ENCODE measurements around the gene C2CD3. TPM values are rescaled to one million over a fixed set of nuclear protein-coding genes. Genes with fewer than 3 reads are reported as not detected.

C2CD3 gene
- total RNA-seq, 2 experiments from 2014 or later: 24.9 to 25.3 TPM

GRCh38 chr11:74004759-74005615, 165.8 kb downstream of the C2CD3 start:
- DNase-seq: peak; percentile 81
- H3K27me3 Mint-ChIP-seq: no peaks in the 10 kb centered on the region
- H3K36me3 Mint-ChIP-seq: peaks cover 22% of the 10 kb centered on the region
- H3K9me3 Mint-ChIP-seq: no peaks in the 10 kb centered on the region
- peak overlapping the region; percentile 94 for H3K27ac Mint-ChIP-seq
- peak overlapping the region; percentile 70 for H3K4me3 Mint-ChIP-seq
- H3K4me1 Mint-ChIP-seq: peaks cover 60% of the 10 kb centered on the region

- Mint-ChIP-seq H3K9me3 (no peaks in the 10 kb centered on the region), H3K36me3 (peaks cover 21% of the 10 kb centered on the region), H3K4me3 (no peak overlapping the region), H3K27ac (no peak overlapping the region), H3K4me1 (peaks cover 62% of the 10 kb centered on the region), H3K27me3 (no peaks in the 10 kb centered on the region)
- no peak for DNase-seq
These were observed 166.6 kb downstream of the C2CD3 start for GRCh38 chr11:74004046-74004695.

GRCh38 chr11:74002832-74003231, 168.0 kb downstream of the C2CD3 start:
- Mint-ChIP-seq H3K27ac (no peak overlapping the region), H3K4me1 (peaks cover 56% of the 10 kb centered on the region), H3K4me3 (no peak overlapping the region)

GRCh38 chr11:74001822-74002286, 168.9 kb downstream of the C2CD3 start:
- H3K4me1 Mint-ChIP-seq: peaks cover 59% of the 10 kb centered on the region
- no peaks in the 10 kb centered on the region for H3K9me3 Mint-ChIP-seq
- H3K4me3 Mint-ChIP-seq: no peak overlapping the region
- no peak for DNase-seq
- H3K27ac Mint-ChIP-seq: no peak overlapping the region
- H3K36me3 Mint-ChIP-seq: peaks cover 20% of the 10 kb centered on the region
- H3K27me3 Mint-ChIP-seq: no peaks in the 10 kb centered on the region

More at GRCh38 chr11:74002832-74003231, 168.0 kb downstream of the C2CD3 start:
- H3K9me3 Mint-ChIP-seq: no peaks in the 10 kb centered on the region
- H3K27me3 Mint-ChIP-seq: no peaks in the 10 kb centered on the region
- H3K36me3 Mint-ChIP-seq: peaks cover 20% of the 10 kb centered on the region
- DNase-seq: no peak

GRCh38 chr11:74000307-74001133, 170.3 kb downstream of the C2CD3 start:
- no peaks in the 10 kb centered on the region for H3K9me3 Mint-ChIP-seq
- DNase-seq: no peak
- peaks cover 20% of the 10 kb centered on the region for H3K36me3 Mint-ChIP-seq
- H3K27ac Mint-ChIP-seq: peak overlapping the region; percentile 12
- H3K27me3 Mint-ChIP-seq: no peaks in the 10 kb centered on the region
- H3K4me3 Mint-ChIP-seq: no peak overlapping the region
- H3K4me1 Mint-ChIP-seq: peaks cover 60% of the 10 kb centered on the region

GRCh38 chr11:73999581-74000306, 171.1 kb downstream of the C2CD3 start:
- Mint-ChIP-seq H3K4me1 (peaks cover 60% of the 10 kb centered on the region), H3K9me3 (no peaks in the 10 kb centered on the region), H3K36me3 (peaks cover 17% of the 10 kb centered on the region), H3K27ac (peak overlapping the region; percentile 26), H3K4me3 (no peak overlapping the region), H3K27me3 (no peaks in the 10 kb centered on the region)
- no peak for DNase-seq

GRCh38 chr11:73998846-73999575, 171.8 kb downstream of the C2CD3 start:
- H3K4me3 Mint-ChIP-seq: no peak overlapping the region

GRCh38 chr11:73997120-73997770, 173.6 kb downstream of the C2CD3 start:
- no peak for DNase-seq
- Mint-ChIP-seq H3K36me3 (peaks cover 8% of the 10 kb centered on the region), H3K4me3 (no peak overlapping the region), H3K27ac (peak overlapping the region; percentile 17), H3K4me1 (peaks cover 63% of the 10 kb centered on the region), H3K27me3 (no peaks in the 10 kb centered on the region), H3K9me3 (no peaks in the 10 kb centered on the region)

More at GRCh38 chr11:73998846-73999575, 171.8 kb downstream of the C2CD3 start:
- H3K9me3 Mint-ChIP-seq: no peaks in the 10 kb centered on the region
- peaks cover 62% of the 10 kb centered on the region for H3K4me1 Mint-ChIP-seq
- H3K27me3 Mint-ChIP-seq: no peaks in the 10 kb centered on the region
- DNase-seq: no peak
- peaks cover 17% of the 10 kb centered on the region for H3K36me3 Mint-ChIP-seq
- H3K27ac Mint-ChIP-seq: peak overlapping the region; percentile 31

GRCh38 chr11:73996161-73996747, 174.5 kb downstream of the C2CD3 start:
- Mint-ChIP-seq H3K36me3 (peaks cover 7% of the 10 kb centered on the region), H3K27ac (peak overlapping the region; percentile 95), H3K27me3 (no peaks in the 10 kb centered on the region), H3K4me1 (peaks cover 73% of the 10 kb centered on the region), H3K4me3 (peak overlapping the region; percentile 75), H3K9me3 (no peaks in the 10 kb centered on the region)
- DNase-seq: no peak

GRCh38 chr11:73995731-73996130, 175.1 kb downstream of the C2CD3 start:
- Mint-ChIP-seq H3K4me1 (peaks cover 74% of the 10 kb centered on the region), H3K9me3 (no peaks in the 10 kb centered on the region), H3K27ac (peak overlapping the region; percentile 95), H3K27me3 (no peaks in the 10 kb centered on the region), H3K4me3 (peak overlapping the region; percentile 75), H3K36me3 (peaks cover 5% of the 10 kb centered on the region)
- no peak for DNase-seq

GRCh38 chr11:73995247-73995646, 175.6 kb downstream of the C2CD3 start:
- H3K4me3 Mint-ChIP-seq: peak overlapping the region; percentile 75
- peak overlapping the region; percentile 95 for H3K27ac Mint-ChIP-seq

GRCh38 chr11:73991471-73992006, 179.3 kb downstream of the C2CD3 start:
- H3K27ac Mint-ChIP-seq: peak overlapping the region; percentile 58
- no peak overlapping the region for H3K4me3 Mint-ChIP-seq
- H3K4me1 Mint-ChIP-seq: peaks cover 44% of the 10 kb centered on the region
- H3K9me3 Mint-ChIP-seq: no peaks in the 10 kb centered on the region
- H3K27me3 Mint-ChIP-seq: no peaks in the 10 kb centered on the region
- no peaks in the 10 kb centered on the region for H3K36me3 Mint-ChIP-seq
- no peak for DNase-seq

More at GRCh38 chr11:73995247-73995646, 175.6 kb downstream of the C2CD3 start:
- Mint-ChIP-seq H3K4me1 (peaks cover 71% of the 10 kb centered on the region), H3K27me3 (no peaks in the 10 kb centered on the region), H3K9me3 (no peaks in the 10 kb centered on the region), H3K36me3 (peaks cover 3% of the 10 kb centered on the region)
- no peak for DNase-seq

- H3K4me3 Mint-ChIP-seq: no peak overlapping the region
- H3K36me3 Mint-ChIP-seq: no peaks in the 10 kb centered on the region
- H3K9me3 Mint-ChIP-seq: no peaks in the 10 kb centered on the region
- peaks cover 41% of the 10 kb centered on the region for H3K4me1 Mint-ChIP-seq
- DNase-seq: no peak
- H3K27ac Mint-ChIP-seq: peak overlapping the region; percentile 23
- H3K27me3 Mint-ChIP-seq: no peaks in the 10 kb centered on the region
These were observed 180.1 kb downstream of the C2CD3 start for GRCh38 chr11:73990730-73991129.

All from activated naive CD8-positive, alpha-beta T cell treated with anti-CD3 and anti-CD28 coated beads for 36 hours (primary cell).